Breast epithelium (tissue), 3 donors: ENCODE measurements around the gene RPL5. TPM values are rescaled to one million over a fixed set of nuclear protein-coding genes. Genes with fewer than 3 reads are reported as not detected.

Experiments
- total RNA-seq, 3 donors: library from RNA; depleted of rRNA; stranded (reverse); fragments of >200 nt; gene quantifications; one replicate each; pipeline ENCODE4 v1.1.0, GENCODE V29; 2016

The RPL5 gene
- total RNA-seq, 3 donors from 2014 or later = 1,682 to 2,363 (median 2,105) TPM

Other genes starting within 250 kb of the RPL5 start
- 10 to 100 TPM; 28.0 to 38.7 (median 31.2) TPM for gene EVI5, start 46.9 kb upstream of the RPL5 start, total RNA-seq
- gene DIPK1A, start 129.4 kb downstream of the RPL5 start, total RNA-seq = 10 to 100 TPM; 12.1 to 14.7 (median 14.4) TPM
- 10 to 100 TPM; 11.0 to 37.9 (median 32.1) TPM for gene MTF2, start 247.2 kb downstream of the RPL5 start, total RNA-seq